ENCODE measurements around the gene SCAMP2.
A peak's percentile ranks its signal among the peaks of the same experiment; 100 is the strongest.

Gene SCAMP2

DNA sequence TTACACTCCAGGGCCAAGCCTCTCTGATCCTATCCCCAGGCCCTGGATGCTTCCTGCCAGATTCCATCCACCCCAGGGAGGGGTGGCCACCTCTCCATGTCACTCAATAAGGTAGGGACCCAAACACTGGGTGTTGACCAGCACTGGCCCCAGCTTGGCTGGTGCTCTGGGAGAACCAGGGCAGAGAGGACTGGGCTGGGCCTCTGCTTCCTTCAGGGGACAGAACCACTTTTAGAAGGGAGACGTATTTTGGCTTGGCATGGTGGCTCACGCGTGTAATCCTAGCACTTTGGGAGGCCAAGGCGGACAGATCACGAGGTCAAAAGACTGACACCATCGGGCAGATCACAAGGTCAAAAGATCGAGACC lies 51.4 kb downstream of the SCAMP2 start:
- no peak for DNase-seq (ENCODE audit: low read depth in 2 of 3, low spot score in 2 of 3)

DNA sequence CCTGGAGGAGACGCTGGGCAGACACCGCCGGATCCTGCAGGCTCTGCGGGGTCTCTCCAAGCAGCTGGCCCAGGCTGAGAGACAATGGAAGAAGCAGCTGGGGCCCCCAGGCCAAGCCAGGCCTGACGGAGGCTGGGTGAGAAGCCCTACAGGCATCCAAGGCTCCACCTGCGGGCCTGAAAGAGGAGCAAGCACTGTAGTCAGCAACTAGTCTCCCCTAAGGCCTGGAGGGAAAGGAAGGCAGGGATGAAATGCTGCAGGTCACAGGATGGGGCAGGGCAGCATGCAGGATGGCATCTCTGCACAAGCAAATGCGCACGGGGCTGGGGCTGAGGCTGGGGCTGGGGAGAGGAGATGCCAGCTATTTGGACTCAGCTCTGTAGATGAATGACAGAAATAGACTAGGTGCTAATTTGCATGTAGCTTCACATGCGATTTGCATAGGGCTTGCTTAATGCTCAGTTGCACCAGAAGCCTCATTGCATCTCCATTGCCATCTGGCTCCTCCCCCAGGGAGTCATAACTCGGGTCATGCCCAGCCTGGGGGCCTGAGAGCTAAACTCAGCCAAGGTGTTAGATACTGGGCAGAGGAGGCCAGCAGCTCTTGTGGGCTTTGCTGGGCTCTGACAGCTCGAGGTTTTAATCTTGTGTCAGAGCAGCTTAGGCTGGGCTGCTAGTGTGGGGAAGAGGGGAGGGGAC lies 51.9 kb downstream of the SCAMP2 start:
- no peak for DNase-seq (ENCODE audit: low read depth in 2 of 3, low spot score in 2 of 3)

DNA sequence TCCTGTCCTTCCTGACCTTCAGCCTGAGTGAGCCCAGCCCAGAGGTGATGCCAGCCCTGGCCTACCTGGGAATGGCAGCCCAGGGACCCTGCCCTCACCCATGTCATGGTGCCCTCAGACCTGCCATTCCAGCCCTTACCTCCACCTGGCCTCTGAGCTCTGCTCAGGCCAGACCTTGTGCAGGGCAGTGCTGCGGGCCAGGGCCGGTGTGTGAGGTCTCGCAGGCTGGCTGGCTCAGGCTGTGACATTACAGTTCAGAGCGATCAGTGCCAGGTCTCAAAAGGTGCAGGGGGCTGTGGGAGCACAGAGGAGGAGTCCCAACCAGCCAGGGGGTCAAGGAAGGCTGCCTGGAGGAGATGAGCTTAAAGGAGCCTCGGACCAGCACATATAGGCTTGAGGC lies 53.1 kb downstream of the SCAMP2 start:
- DNase-seq (ENCODE audit: low read depth in 2 of 3, low spot score in 2 of 3), result no peak

- no peak for DNase-seq (ENCODE audit: low read depth in 2 of 3, low spot score in 2 of 3)
Measured at GRCh38 chr15:74817370-74817737, 55.8 kb downstream of the SCAMP2 start.

DNA sequence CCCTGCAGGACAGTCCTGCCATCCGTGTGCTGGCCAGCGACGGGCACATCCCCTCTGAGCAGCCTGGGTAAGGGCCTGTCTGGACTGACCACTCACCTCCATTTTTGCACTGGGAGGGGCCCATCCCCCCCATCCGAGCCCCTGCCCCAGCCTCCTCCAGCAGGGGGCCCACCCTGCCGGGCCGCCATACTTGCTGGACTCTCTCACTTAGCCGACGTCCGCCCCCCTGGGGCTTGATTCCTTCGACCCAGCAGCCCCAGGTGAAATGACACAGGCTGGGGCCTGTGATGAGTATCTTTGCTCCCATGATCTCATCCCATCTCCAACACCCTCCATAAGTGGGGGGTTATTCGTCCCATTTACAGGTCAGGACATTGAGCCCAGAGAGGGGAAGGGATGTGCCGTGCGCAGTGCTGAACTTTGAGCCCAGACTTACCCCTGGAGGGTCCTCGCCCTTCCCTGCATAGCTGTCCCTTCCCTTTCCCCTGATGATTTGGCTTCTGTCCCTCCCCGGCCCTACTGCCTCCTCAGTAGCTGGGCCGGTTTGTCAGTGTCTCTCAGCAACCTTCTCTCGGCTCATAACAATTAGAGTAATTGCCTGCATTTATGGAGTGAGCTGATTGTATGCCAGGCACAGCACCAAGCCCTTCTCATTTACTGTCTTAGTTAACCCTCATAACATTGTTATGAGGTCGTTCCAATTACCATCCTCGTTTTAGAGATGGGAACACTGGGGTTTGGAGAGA lies 56.4 kb downstream of the SCAMP2 start:
- DNase-seq (ENCODE audit: low read depth in 2 of 3, low spot score in 2 of 3), result no peak

GRCh38 chr15:74815961-74816360 lies 57.2 kb downstream of the SCAMP2 start:
- DNase-seq (ENCODE audit: low read depth in 2 of 3, low spot score in 2 of 3), result no peak

- no peak for DNase-seq (ENCODE audit: low read depth in 2 of 3, low spot score in 2 of 3)
Measured at GRCh38 chr15:74815121-74815934, 57.8 kb downstream of the SCAMP2 start.

DNA sequence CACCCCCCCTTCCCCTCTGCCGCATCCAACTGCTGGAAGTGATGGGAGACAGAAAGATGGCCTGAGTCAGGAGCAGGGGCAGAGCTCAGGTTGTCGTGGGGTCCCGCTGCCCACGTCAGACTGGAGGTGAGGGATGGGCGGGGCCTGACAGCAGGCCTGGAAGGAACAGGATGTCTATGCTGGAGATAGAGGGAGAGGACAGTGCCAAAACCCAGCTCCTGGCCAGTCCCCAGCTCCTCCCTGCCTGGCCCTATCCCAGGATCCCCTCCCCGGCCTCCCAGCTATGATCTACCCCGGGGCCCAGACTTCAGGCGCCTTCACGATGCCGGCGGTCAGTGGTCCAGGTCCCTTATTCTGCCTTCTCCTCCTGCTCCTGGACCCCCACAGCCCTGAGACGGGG lies 60.6 kb downstream of the SCAMP2 start, which contains the start of gene LMAN1L:
Gene LMAN1L (plus strand): TSS at position 303 of the 400 bp plus-strand sequence. CDS start 20 bp downstream, at position 323.
- DNase-seq (ENCODE audit: low read depth in 2 of 3, low spot score in 2 of 3), result no peak

GRCh38 chr15:74809956-74810355 lies 63.2 kb downstream of the SCAMP2 start:
- DNase-seq (ENCODE audit: low read depth in 2 of 3, low spot score in 2 of 3), result no peak

- no peak for DNase-seq (ENCODE audit: low read depth in 2 of 3, low spot score in 2 of 3)
Measured at GRCh38 chr15:74809242-74809641, 63.9 kb downstream of the SCAMP2 start.

- no peak for DNase-seq (ENCODE audit: low read depth in 2 of 3, low spot score in 2 of 3)
Measured at GRCh38 chr15:74808840-74809229, 64.3 kb downstream of the SCAMP2 start.

- no peak for DNase-seq (ENCODE audit: low read depth in 2 of 3, low spot score in 2 of 3)
Measured at GRCh38 chr15:74808078-74808839, 64.9 kb downstream of the SCAMP2 start.

GRCh38 chr15:74807282-74807681 lies 65.9 kb downstream of the SCAMP2 start:
- no peak for DNase-seq (ENCODE audit: low read depth in 2 of 3, low spot score in 2 of 3)

GRCh38 chr15:74804935-74805334 lies 68.2 kb downstream of the SCAMP2 start:
- DNase-seq (ENCODE audit: low read depth in 2 of 3, low spot score in 2 of 3), result no peak

- no peak for DNase-seq (ENCODE audit: low read depth in 2 of 3, low spot score in 2 of 3)
Measured at GRCh38 chr15:74802862-74803447, 70.2 kb downstream of the SCAMP2 start.

- no peak for DNase-seq (ENCODE audit: low read depth in 2 of 3, low spot score in 2 of 3)
Measured at GRCh38 chr15:74802290-74802689, 70.9 kb downstream of the SCAMP2 start.

DNA sequence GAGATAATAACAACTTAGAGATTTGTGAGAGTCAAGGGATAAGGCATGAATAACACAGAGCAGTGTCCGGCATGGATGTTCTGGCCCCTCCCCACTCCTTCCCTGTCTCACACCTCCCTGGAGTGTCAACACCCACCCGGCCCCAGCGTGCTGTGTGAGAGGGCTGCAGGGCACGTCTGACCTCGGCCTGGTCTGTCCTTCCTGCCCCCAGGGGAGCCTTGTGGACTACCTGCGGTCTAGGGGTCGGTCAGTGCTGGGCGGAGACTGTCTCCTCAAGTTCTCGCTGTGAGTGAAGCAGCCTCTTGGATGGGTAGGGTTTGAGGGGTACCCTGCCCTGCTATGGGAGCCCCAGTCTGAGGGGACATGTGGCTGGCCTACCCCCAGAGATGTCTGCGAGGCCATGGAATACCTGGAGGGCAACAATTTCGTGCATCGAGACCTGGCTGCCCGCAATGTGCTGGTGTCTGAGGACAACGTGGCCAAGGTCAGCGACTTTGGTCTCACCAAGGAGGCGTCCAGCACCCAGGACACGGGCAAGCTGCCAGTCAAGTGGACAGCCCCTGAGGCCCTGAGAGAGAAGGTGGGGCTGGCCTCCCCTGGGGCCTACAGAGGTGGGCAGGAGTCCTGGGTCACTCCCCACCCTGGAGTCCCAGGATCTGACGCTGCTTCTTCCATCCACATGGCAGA lies 71.7 kb downstream of the SCAMP2 start:
- DNase-seq (ENCODE audit: low read depth in 2 of 3, low spot score in 2 of 3), result no peak

DNA sequence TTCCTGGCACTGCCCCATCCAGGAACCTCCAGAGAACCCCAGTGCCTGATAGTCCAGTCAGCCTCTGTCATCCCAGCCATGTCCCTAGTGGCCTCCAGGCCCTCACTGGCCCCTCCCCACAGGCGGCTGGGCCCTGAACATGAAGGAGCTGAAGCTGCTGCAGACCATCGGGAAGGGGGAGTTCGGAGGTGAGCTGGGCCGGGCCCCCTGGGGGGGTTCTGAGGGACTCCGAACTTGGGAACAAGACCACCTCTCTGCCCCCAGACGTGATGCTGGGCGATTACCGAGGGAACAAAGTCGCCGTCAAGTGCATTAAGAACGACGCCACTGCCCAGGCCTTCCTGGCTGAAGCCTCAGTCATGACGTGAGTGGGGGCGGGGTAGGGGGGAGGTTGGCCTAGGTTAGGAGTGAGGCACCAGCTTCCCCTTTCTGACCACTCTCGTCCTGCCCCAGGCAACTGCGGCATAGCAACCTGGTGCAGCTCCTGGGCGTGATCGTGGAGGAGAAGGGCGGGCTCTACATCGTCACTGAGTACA lies 72.5 kb downstream of the SCAMP2 start:
- DNase-seq (ENCODE audit: low read depth in 2 of 3, low spot score in 2 of 3), result no peak

DNA sequence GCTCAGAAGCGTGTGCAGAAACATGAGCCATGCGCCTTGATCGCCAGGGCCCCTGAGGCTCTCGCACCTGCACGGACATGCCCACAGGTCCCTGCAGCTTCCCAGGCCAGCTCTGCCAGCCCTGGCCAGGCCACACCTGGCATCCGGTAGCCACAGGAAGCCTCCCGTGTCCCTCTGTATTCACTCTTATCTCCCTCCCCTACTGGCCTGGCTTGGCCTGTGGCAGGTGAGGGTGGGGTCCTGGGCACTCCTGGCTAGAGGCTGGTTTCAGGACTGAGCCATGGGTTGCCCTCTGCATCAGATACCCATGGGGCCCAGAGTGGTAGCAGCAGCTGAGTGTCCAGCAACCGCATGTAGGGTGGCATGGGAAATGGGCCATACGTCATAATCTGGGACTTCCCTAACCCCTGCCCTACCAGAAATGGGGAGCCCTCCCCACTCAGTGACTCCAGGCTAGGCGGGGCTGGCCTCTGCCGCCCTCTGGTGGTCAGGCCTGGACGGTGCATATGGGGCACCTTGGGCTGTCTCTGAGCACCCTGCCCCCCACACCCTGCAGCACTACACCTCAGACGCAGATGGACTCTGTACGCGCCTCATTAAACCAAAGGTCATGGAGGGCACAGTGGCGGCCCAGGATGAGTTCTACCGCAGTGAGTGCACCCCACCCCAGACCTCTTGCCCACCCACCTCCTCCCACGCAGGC lies 73.2 kb downstream of the SCAMP2 start:
- peak in 2 of 3 experiments; percentile 71 to 84 for DNase-seq (ENCODE audit: low read depth in 2 of 3, low spot score in 2 of 3)

Data from activated CD8-positive, alpha-beta memory T cell treated with anti-CD3 and anti-CD28 coated beads for 48 hours (primary cell).